T-helper 2 cell treated with Interferon-gamma antibody and Interleukin-4, amounts not matched to agents 5 μg/mL and 100 μg/mL, for 36 hours (primary cell): ENCODE measurements around the gene FBXL19.

Experiments
- DNase-seq: peaks from one replicate; pipeline ENCODE4 v3.0.0; 2021; ENCODE audit warnings: low spot score
- H3K27ac Mint-ChIP-seq: one replicate; pipeline ENCODE4 v1.8.0; 2021; ENCODE audit warnings: mild to moderate bottlenecking, mixed read lengths
- H3K27me3 Mint-ChIP-seq: one replicate; pipeline ENCODE4 v1.8.0; 2021; ENCODE audit warnings: low read depth, mixed read lengths
- H3K36me3 Mint-ChIP-seq: one replicate; pipeline ENCODE4 v1.8.0; 2021; ENCODE audit warnings: low read depth, mixed read lengths
- H3K4me1 Mint-ChIP-seq: one replicate; pipeline ENCODE4 v1.8.0; 2021; ENCODE audit warnings: low read depth, mixed read lengths
- H3K4me3 Mint-ChIP-seq: one replicate; pipeline ENCODE4 v1.8.0; 2022; ENCODE audit warnings: mild to moderate bottlenecking, moderate library complexity, mixed read lengths
- H3K9me3 Mint-ChIP-seq: one replicate; pipeline ENCODE4 v1.8.0; 2021; ENCODE audit warnings: mixed read lengths

The FBXL19 gene

DNA sequence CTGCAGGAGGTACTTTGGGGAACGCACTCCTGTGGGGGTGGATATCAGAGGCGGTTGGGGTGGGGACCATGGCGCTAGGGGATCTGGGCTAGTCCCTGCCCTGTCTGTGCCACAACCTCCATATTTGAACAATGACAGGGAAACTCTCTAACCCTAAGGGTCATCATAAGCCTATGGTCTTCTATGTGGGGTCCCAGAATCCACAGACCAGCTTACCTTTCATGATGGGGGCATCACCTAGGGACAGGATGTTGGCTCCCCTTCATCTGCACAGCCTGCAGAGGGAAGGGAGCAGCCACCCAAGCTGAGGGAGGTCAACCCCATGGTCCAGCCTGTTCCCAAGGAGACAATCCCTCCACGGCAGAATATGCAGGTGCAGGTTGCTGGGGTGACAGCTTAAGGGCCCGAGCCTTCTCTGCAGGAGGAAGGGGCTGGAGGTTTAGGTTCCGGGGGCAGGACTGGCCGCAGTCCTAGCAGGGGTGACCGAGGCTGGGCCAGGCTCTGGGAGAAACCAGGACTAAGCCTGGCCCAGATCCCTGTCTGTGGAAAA lies 27.2 kb downstream of the FBXL19 start:
- peak overlapping the region; percentile 96 for H3K4me3 Mint-ChIP-seq
- H3K27me3 Mint-ChIP-seq, result no peaks in the 10 kb centered on the region
- DNase-seq, result no peak
- H3K36me3 Mint-ChIP-seq, result peaks cover 15% of the 10 kb centered on the region
- no peaks in the 10 kb centered on the region for H3K9me3 Mint-ChIP-seq
- peaks cover 16% of the 10 kb centered on the region for H3K4me1 Mint-ChIP-seq
- H3K27ac Mint-ChIP-seq, result peak overlapping the region; percentile 90

GRCh38 chr16:30951193-30951592 lies 27.8 kb downstream of the FBXL19 start:
- Mint-ChIP-seq H3K4me1 (peaks cover 20% of the 10 kb centered on the region), H3K9me3 (no peaks in the 10 kb centered on the region), H3K36me3 (peaks cover 14% of the 10 kb centered on the region), H3K27ac (no peak overlapping the region), H3K4me3 (peak overlapping the region; percentile 51), H3K27me3 (no peaks in the 10 kb centered on the region)
- no peak for DNase-seq

GRCh38 chr16:30951750-30952149 lies 28.4 kb downstream of the FBXL19 start:
- DNase-seq, result no peak
- Mint-ChIP-seq H3K36me3 (peaks cover 12% of the 10 kb centered on the region), H3K4me3 (no peak overlapping the region), H3K27me3 (no peaks in the 10 kb centered on the region), H3K27ac (no peak overlapping the region), H3K4me1 (peaks cover 22% of the 10 kb centered on the region), H3K9me3 (no peaks in the 10 kb centered on the region)

DNA sequence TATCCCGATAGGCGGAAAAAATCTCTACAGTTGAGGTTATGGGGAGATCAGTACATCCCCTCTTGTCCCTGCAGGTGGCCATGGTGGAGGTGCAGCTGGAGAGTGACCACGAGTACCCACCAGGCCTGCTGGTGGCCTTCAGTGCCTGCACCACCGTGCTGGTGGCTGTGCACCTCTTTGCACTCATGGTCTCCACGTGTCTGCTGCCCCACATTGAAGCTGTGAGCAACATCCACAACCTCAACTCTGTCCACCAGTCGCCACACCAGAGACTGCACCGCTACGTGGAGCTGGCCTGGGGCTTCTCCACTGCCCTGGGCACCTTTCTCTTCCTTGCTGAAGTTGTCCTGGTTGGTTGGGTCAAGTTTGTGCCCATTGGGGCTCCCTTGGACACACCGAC lies 29.7 kb downstream of the FBXL19 start:
- H3K27me3 Mint-ChIP-seq, result no peaks in the 10 kb centered on the region
- H3K4me3 Mint-ChIP-seq, result no peak overlapping the region
- DNase-seq, result no peak
- H3K9me3 Mint-ChIP-seq, result no peaks in the 10 kb centered on the region
- H3K27ac Mint-ChIP-seq, result no peak overlapping the region
- peaks cover 18% of the 10 kb centered on the region for H3K36me3 Mint-ChIP-seq
- H3K4me1 Mint-ChIP-seq, result peaks cover 22% of the 10 kb centered on the region

GRCh38 chr16:30953511-30954124 lies 30.2 kb downstream of the FBXL19 start:
- DNase-seq, result peak; percentile 53

GRCh38 chr16:30954993-30955392 lies 31.6 kb downstream of the FBXL19 start:
- no peaks in the 10 kb centered on the region for H3K27me3 Mint-ChIP-seq
- H3K9me3 Mint-ChIP-seq, result no peaks in the 10 kb centered on the region
- no peak for DNase-seq
- H3K36me3 Mint-ChIP-seq, result peaks cover 27% of the 10 kb centered on the region
- peaks cover 32% of the 10 kb centered on the region for H3K4me1 Mint-ChIP-seq
- no peak overlapping the region for H3K4me3 Mint-ChIP-seq
- H3K27ac Mint-ChIP-seq, result no peak overlapping the region

More at GRCh38 chr16:30953511-30954124, 30.2 kb downstream of the FBXL19 start:
- H3K9me3 Mint-ChIP-seq, result no peaks in the 10 kb centered on the region
- peaks cover 20% of the 10 kb centered on the region for H3K36me3 Mint-ChIP-seq
- H3K27ac Mint-ChIP-seq, result peak overlapping the region; percentile 20
- H3K4me1 Mint-ChIP-seq, result peaks cover 24% of the 10 kb centered on the region
- H3K4me3 Mint-ChIP-seq, result no peak overlapping the region
- no peaks in the 10 kb centered on the region for H3K27me3 Mint-ChIP-seq

DNA sequence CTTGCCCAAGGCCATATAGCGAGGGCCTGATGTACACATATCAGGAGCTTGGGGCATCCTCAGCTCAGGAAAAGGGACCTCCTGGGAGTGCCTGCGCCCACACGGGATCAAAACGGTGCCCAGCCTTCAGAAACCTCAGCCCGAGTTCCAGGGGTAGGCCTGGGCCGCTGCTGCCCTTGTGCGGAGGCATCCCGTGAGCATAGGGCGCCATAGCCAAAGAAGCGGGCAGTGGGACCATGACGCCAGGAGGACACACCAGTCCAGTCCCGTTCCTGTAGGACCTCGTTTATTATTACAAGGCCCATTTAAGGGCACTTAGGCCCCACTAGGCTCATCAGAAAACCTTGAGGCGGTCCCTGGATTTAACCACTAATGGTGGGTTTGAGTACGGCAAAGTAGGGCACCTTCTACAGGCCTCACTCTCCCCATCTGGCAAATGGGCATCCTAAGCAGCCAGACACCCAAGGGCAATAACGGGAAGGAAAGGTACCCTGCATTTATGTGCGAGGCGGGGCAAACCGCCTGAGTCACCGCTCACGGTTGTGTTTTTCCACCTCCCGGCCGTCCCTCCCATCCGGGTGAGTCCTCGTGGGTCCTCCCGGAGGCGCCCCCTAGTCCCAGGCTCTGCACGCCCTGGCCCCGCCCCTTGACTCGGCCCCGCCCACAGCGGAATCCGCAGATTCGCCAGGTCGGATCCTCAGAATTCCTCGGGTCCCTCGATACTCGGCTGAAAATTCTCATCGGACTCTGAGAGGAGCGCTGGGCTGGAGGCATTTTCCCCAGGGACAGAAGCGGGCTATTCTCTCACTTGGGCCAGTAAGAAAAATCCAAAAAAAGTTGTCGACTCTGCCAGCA lies 33.5 kb downstream of the FBXL19 start:
- H3K27ac Mint-ChIP-seq, result peak overlapping the region; percentile 97
- H3K9me3 Mint-ChIP-seq, result no peaks in the 10 kb centered on the region
- peaks cover 39% of the 10 kb centered on the region for H3K36me3 Mint-ChIP-seq

DNA sequence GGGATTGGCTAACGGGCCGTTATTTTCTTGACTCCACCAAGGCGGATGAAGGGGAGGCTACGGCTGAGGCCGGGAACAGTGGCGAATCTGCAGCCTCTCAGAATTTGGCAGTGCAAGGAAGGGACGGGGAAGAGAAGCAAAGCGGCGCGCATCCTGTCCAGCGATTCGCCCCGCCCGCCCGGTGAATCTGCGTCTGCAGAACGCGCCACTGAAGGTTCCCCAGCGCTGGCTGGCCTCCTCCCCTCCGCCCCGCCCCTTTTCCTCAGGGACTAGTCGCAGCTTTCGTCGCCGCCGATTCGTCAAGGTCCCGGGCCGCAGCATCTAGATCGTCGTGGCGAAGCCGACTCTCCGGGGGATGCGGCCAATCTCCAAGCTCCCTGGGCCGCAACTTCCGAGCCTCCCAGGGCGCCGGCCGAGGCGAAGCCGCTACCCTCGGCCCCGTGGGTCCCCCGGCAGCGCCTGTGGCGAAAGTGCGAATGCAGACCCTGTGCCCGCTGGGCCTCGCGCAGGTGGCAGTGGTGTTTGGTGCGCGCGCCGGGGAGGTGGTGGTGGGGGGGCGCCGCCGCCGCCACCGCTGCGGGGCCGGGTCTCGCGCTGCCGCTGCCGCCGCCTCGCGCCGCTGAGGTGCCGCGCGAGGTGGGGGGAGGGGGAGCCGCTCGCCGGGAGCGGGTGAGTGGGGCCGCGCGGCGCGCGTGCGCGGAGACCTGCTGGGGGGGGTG lies 34.2 kb downstream of the FBXL19 start, which contains the start of gene SETD1A:
Gene SETD1A (plus strand): TSS at position 299 of the 719 bp plus-strand sequence. CDS start 978 bp downstream, outside the sequence.
- no peaks in the 10 kb centered on the region for H3K9me3 Mint-ChIP-seq
- H3K4me1 Mint-ChIP-seq, result peaks cover 29% of the 10 kb centered on the region
- no peaks in the 10 kb centered on the region for H3K27me3 Mint-ChIP-seq
- DNase-seq, result peak; percentile 95
- peaks cover 44% of the 10 kb centered on the region for H3K36me3 Mint-ChIP-seq
- H3K4me3 Mint-ChIP-seq, result peak within 1 kb of the TSS; percentile 96
- H3K27ac Mint-ChIP-seq, result peak within 1 kb of the TSS; percentile 97

More for the DNA sequence above, 33.5 kb downstream of the FBXL19 start:
- Mint-ChIP-seq H3K27me3 (no peaks in the 10 kb centered on the region), H3K4me1 (peaks cover 26% of the 10 kb centered on the region), H3K4me3 (peak overlapping the region; percentile 96)
- peak; percentile 87 for DNase-seq

DNA sequence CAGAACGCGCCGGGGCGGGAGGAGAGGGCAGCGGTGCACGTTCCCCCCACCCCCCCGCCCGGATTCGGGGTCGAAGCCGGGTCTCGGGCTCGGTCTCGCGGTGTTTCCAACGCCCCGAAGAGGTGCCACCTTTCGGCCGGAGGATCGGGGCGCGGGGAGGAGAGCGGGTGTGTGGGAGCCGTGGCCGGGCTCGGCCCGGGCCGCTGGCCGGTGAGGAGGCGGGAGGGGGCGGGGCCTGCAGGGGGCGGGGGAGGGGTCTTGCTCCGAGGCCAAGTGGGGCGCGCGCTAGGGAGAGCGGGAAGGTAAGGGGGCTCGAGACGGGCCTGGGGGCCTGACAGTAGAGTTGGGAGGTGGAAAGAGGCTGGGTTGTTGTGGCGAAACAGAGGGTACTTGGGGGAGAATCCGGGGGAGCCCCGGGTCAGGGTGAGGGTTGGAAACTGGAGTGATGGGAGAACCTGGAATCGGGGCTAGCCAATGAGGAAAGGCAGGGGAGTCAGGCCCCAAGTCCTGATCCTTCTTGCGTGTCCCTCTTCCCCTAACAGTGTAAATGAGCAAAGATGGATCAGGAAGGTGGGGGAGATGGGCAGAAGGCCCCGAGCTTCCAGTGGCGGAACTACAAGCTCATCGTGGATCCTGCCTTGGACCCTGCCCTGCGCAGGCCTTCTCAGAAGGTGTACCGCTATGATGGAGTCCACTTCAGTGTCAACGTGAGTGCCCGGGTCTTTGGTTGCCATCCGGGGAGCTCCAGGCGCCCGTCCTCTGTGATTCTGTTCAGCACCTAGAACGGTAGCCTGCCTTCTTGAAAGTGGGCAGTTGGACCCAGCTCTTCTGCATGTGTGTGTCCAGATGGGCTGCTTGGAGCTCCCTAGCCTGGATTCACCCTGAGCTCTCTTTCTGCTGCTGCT lies 35.1 kb downstream of the FBXL19 start:
- Mint-ChIP-seq H3K9me3 (no peaks in the 10 kb centered on the region), H3K4me1 (peaks cover 29% of the 10 kb centered on the region)

DNA sequence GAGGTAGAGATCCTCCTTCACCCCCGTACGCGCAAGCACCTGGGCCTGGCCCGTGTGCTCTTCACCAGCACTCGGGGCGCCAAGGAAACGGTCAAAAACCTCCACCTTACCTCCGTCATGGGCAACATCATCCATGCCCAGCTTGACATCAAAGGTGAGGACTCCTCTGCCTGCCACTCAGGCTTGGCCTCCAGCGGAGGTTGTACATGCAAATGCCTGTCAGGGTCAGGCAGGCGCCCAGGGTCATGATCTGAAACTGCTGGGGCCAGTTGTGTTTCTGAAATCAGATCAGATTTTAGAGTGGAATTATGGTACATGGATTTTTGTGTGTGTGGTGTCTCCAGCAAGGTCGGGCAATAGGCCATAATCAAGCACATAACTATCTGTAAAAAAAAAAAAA lies 38.0 kb downstream of the FBXL19 start:
- Mint-ChIP-seq H3K9me3 (no peaks in the 10 kb centered on the region), H3K27me3 (no peaks in the 10 kb centered on the region), H3K4me3 (no peak overlapping the region), H3K36me3 (peaks cover 61% of the 10 kb centered on the region), H3K27ac (no peak overlapping the region), H3K4me1 (peaks cover 18% of the 10 kb centered on the region)
- no peak for DNase-seq

More for the DNA sequence above, 35.1 kb downstream of the FBXL19 start:
- Mint-ChIP-seq H3K36me3 (peaks cover 50% of the 10 kb centered on the region), H3K4me3 (peak overlapping the region; percentile 94), H3K27me3 (no peaks in the 10 kb centered on the region), H3K27ac (peak overlapping the region; percentile 91)
- DNase-seq, result no peak

GRCh38 chr16:30963925-30964511 lies 40.6 kb downstream of the FBXL19 start:
- H3K9me3 Mint-ChIP-seq, result no peaks in the 10 kb centered on the region
- no peak overlapping the region for H3K27ac Mint-ChIP-seq
- H3K36me3 Mint-ChIP-seq, result peaks cover 68% of the 10 kb centered on the region
- no peak overlapping the region for H3K4me3 Mint-ChIP-seq
- no peaks in the 10 kb centered on the region for H3K27me3 Mint-ChIP-seq
- peaks cover 14% of the 10 kb centered on the region for H3K4me1 Mint-ChIP-seq
- DNase-seq, result no peak

GRCh38 chr16:30964574-30965226 lies 41.3 kb downstream of the FBXL19 start:
- H3K27me3 Mint-ChIP-seq, result no peaks in the 10 kb centered on the region
- DNase-seq, result no peak
- H3K4me3 Mint-ChIP-seq, result no peak overlapping the region
- H3K36me3 Mint-ChIP-seq, result peaks cover 67% of the 10 kb centered on the region
- H3K9me3 Mint-ChIP-seq, result no peaks in the 10 kb centered on the region
- H3K27ac Mint-ChIP-seq, result no peak overlapping the region
- peaks cover 7% of the 10 kb centered on the region for H3K4me1 Mint-ChIP-seq
